ENCODE measurements around the gene CEP162.

CEP162 gene

GRCh38 chr6:84082689-84083265, 144.7 kb downstream of the CEP162 start:
- DNase-seq = no peak

GRCh38 chr6:84081222-84081621, 146.2 kb downstream of the CEP162 start:
- no peak for DNase-seq

GRCh38 chr6:84078335-84078734, 149.1 kb downstream of the CEP162 start:
- no peak for DNase-seq

- DNase-seq = no peak
Measured at GRCh38 chr6:84077645-84078044, 149.8 kb downstream of the CEP162 start.

GRCh38 chr6:84074988-84075781, 152.3 kb downstream of the CEP162 start:
- DNase-seq = no peak
